ENCODE data around the gene MUCL3.
"Not testable (repeated sequence)": the region's sequence is repeated elsewhere in the genome, so short reads cannot be mapped to it uniquely, and the experiment has no call there.

The MUCL3 gene

DNA sequence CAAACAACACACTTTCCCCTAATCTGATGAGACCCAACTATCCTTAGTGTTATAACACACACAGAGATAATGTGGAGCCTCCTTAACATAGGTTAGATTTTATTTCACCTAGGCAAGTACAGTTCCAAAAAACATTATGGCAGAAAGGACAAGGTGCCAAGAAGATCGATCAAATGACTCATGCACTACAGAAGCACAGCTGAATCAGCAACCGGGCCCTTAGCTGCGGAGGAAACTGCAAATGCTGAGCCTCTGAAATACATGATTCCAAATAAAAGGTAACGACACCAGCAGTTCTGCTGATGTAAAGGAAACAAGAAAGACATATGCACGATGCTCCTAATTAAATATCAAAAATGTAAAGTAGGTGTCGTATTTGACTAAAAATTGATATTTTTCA lies 22.9 kb downstream of the MUCL3 start:
- Histone ChIP-seq H3K27ac (replicated peaks) (no peak overlapping the region), H3K4me3 (replicated peaks; ENCODE audit: insufficient read depth, low read length) (no peak overlapping the region), H3K27me3 (ENCODE audit: insufficient read depth, poor library complexity, severe bottlenecking) (peaks cover 7% of the 10 kb centered on the region)
- DNase-seq (ENCODE audit: low read depth in 1 of 2, low spot score in 1 of 2) = no peak
- TF ChIP-seq SPI1 (IDR thresholded peaks at IDR 0.05; ENCODE audit: borderline replicate concordance, low read depth) = no peak

DNA sequence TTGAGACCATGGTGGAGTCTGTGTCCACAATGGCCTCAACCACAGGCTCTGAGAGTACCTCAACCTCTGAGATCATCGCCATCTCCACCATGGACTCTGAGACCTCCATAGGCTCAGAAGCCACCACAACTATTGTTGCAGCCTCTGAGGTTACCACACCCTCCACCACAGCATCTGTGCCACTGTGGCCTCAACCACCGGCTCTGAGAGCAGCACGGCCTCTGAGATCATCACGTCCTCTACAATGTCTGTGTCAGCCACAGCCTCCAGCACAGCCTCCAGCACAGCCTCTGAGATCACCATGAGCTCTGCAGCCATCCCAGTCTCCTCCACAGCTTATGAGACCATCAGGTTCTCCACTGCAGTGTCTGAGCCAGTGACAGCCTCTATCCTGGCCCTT lies 23.3 kb downstream of the MUCL3 start:
- H3K27ac ChIP-seq (replicated peaks) = no peak overlapping the region
- no peak overlapping the region for H3K4me3 ChIP-seq (replicated peaks; ENCODE audit: insufficient read depth, low read length)
- no peak for DNase-seq (ENCODE audit: low read depth in 1 of 2, low spot score in 1 of 2)
- H3K27me3 ChIP-seq (ENCODE audit: insufficient read depth, poor library complexity, severe bottlenecking) = peaks cover 7% of the 10 kb centered on the region
- TF ChIP-seq GABPA (IDR thresholded peaks at IDR 0.05; ENCODE audit: low read depth) = no peak
- no peak for TF ChIP-seq POLR2AphosphoS5 (IDR thresholded peaks at IDR 0.05; ENCODE audit: low read depth)
- TF ChIP-seq, protein P1, sequence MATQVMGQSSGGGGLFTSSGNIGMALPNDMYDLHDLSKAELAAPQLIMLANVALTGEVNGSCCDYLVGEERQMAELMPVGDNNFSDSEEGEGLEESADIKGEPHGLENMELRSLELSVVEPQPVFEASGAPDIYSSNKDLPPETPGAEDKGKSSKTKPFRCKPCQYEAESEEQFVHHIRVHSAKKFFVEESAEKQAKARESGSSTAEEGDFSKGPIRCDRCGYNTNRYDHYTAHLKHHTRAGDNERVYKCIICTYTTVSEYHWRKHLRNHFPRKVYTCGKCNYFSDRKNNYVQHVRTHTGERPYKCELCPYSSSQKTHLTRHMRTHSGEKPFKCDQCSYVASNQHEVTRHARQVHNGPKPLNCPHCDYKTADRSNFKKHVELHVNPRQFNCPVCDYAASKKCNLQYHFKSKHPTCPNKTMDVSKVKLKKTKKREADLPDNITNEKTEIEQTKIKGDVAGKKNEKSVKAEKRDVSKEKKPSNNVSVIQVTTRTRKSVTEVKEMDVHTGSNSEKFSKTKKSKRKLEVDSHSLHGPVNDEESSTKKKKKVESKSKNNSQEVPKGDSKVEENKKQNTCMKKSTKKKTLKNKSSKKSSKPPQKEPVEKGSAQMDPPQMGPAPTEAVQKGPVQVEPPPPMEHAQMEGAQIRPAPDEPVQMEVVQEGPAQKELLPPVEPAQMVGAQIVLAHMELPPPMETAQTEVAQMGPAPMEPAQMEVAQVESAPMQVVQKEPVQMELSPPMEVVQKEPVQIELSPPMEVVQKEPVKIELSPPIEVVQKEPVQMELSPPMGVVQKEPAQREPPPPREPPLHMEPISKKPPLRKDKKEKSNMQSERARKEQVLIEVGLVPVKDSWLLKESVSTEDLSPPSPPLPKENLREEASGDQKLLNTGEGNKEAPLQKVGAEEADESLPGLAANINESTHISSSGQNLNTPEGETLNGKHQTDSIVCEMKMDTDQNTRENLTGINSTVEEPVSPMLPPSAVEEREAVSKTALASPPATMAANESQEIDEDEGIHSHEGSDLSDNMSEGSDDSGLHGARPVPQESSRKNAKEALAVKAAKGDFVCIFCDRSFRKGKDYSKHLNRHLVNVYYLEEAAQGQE (IDR thresholded peaks at IDR 0.05; ENCODE audit: insufficient replicate concordance, low read depth) = no peak
- TF ChIP-seq, protein P2, sequence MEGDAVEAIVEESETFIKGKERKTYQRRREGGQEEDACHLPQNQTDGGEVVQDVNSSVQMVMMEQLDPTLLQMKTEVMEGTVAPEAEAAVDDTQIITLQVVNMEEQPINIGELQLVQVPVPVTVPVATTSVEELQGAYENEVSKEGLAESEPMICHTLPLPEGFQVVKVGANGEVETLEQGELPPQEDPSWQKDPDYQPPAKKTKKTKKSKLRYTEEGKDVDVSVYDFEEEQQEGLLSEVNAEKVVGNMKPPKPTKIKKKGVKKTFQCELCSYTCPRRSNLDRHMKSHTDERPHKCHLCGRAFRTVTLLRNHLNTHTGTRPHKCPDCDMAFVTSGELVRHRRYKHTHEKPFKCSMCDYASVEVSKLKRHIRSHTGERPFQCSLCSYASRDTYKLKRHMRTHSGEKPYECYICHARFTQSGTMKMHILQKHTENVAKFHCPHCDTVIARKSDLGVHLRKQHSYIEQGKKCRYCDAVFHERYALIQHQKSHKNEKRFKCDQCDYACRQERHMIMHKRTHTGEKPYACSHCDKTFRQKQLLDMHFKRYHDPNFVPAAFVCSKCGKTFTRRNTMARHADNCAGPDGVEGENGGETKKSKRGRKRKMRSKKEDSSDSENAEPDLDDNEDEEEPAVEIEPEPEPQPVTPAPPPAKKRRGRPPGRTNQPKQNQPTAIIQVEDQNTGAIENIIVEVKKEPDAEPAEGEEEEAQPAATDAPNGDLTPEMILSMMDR (IDR thresholded peaks at IDR 0.05; ENCODE audit: insufficient read depth, low read length) = no peak
- no peak for TF ChIP-seq SPI1 (IDR thresholded peaks at IDR 0.05; ENCODE audit: borderline replicate concordance, low read depth)

DNA sequence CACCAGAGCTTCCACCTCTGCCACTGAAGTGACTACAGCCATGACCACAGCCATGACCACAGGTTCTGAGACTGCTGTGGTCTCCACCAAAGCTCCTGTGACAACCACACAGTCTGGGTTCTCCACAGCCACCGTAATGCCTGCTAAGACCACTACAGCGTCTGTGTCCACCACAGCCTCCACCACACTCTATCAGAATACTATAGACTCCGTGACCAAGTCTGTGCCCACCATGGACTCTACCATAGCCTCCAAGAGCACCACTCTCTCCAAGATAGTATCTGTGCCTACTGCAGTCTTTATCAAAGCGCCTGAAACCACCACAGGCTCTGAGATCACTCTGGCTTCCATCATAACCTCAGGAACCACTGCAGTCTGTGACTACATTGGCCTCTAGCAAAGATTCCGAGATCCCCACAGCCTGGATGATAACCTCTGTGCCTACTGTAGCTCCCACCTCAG lies 24.4 kb downstream of the MUCL3 start:
- DNase-seq (ENCODE audit: low read depth in 1 of 2, low spot score in 1 of 2) = no peak
- no peak overlapping the region for H3K27ac ChIP-seq (replicated peaks)
- TF ChIP-seq, protein P2 (IDR thresholded peaks at IDR 0.05; ENCODE audit: insufficient read depth, low read length) = no peak
- no peak for TF ChIP-seq GABPA (IDR thresholded peaks at IDR 0.05; ENCODE audit: low read depth)
- TF ChIP-seq, protein P1 (IDR thresholded peaks at IDR 0.05; ENCODE audit: insufficient replicate concordance, low read depth) = no peak
- TF ChIP-seq SPI1 (IDR thresholded peaks at IDR 0.05; ENCODE audit: borderline replicate concordance, low read depth) = no peak
- no peak for TF ChIP-seq POLR2AphosphoS5 (IDR thresholded peaks at IDR 0.05; ENCODE audit: low read depth)
- H3K4me3 ChIP-seq (replicated peaks; ENCODE audit: insufficient read depth, low read length) = no peak overlapping the region
- H3K27me3 ChIP-seq (ENCODE audit: insufficient read depth, poor library complexity, severe bottlenecking) = peaks cover 7% of the 10 kb centered on the region

DNA sequence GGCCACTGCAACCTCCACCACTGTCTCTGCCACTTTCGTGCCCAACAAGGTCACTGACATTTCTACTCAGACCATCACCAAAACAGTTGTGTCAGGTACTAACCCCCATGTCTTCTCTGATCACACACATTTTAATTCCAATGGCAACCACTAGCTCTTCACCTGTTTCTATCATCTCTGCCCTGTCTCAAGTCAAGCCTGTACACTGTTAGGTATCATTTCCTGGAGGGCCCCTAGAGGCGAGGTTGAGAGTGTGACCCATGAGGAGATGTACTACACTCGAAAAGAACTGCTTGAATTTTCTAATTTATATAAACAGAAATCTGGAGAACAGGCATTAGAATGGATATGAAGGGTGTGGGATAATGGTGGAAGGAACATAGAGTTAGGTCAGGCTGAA lies 25.4 kb downstream of the MUCL3 start:
- peaks cover 7% of the 10 kb centered on the region for H3K27me3 ChIP-seq (ENCODE audit: insufficient read depth, poor library complexity, severe bottlenecking)
- DNase-seq (ENCODE audit: low read depth in 1 of 2, low spot score in 1 of 2) = no peak
- TF ChIP-seq SPI1 (IDR thresholded peaks at IDR 0.05; ENCODE audit: borderline replicate concordance, low read depth) (no peak), POLR2AphosphoS5 (IDR thresholded peaks at IDR 0.05; ENCODE audit: low read depth) (no peak), GABPA (IDR thresholded peaks at IDR 0.05; ENCODE audit: low read depth) (no peak)
- TF ChIP-seq, protein P2 (IDR thresholded peaks at IDR 0.05; ENCODE audit: insufficient read depth, low read length) = no peak
- TF ChIP-seq, protein P1 (IDR thresholded peaks at IDR 0.05; ENCODE audit: insufficient replicate concordance, low read depth) = no peak
- no peak overlapping the region for H3K4me3 ChIP-seq (replicated peaks; ENCODE audit: insufficient read depth, low read length)
- no peak overlapping the region for H3K27ac ChIP-seq (replicated peaks)

DNA sequence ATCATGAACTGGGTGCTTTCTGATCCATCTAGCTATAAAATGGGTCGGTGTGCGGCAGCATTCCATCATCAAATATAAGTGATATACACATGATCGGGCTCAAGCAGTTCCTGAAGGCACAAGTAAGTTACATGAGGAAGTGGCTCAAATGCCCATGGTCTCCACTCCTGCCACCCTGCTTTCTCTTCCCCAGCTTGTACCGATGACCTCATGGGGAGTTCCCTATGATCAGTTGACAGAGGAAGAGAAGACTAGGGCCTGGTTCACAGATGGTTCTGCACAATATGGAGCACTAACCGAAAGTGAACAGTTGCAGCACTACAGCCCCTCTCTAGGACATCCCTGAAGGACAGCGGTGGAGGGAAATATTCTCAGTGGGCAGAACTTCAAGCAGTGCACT lies 28.4 kb downstream of the MUCL3 start:
- H3K27ac ChIP-seq (replicated peaks); H3K27me3 ChIP-seq (ENCODE audit: insufficient read depth, poor library complexity, severe bottlenecking); DNase-seq (ENCODE audit: low read depth in 1 of 2, low spot score in 1 of 2); H3K4me3 ChIP-seq (replicated peaks; ENCODE audit: insufficient read depth, low read length): not testable (repeated sequence)

All from HL-60 (cell line).